ENCODE results near the gene RPP14. TPM values are rescaled to one million over a fixed set of nuclear protein-coding genes. Genes with fewer than 3 reads are reported as not detected.
"Not testable (repeated sequence)": the region's sequence is repeated elsewhere in the genome, so short reads cannot be mapped to it uniquely, and the experiment has no call there.

Gene RPP14
- total and polyA plus RNA-seq, 2 experiments from 2014 or later, result 11.7 to 18.6 TPM

DNA sequence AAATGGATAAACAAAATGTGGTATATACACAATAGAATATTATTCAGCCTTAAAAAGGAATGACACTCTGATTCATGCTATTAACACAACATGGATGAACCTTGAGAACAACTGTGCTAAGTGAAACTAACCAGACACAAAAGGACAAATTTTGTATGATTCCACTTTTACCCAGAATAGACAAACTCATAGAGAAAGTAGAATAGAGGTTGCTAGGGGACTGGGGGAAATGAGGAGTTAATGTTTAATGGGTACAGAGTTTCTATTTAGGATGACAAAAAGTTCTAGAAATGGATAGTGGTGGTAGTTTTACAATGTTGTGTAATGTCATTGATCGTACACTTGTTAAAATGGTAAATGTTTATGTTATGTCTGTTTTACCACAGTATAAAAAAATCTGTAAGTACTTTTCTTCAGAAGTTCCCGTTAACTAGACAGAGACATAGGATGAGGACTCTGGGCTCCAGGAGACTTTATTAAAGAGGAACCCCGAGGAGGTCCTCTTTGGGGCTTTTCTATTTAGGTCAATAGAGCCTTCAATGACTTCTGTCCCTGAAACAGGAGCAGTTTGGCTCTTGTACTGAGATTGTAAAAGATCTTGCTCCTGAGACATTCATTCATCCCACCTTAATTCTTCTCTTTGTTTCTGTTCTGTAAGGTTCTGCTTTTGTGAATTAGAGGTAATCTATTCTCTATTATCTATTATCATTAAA, 43.9 kb upstream of the RPP14 start:
- Mint-ChIP-seq H3K4me1 (no peaks in the 10 kb centered on the region), H3K4me3 (no peak overlapping the region), H3K36me3 (ENCODE audit: low read depth) (no peaks in the 10 kb centered on the region), H3K9me3 (no peaks in the 10 kb centered on the region), H3K27ac (no peak overlapping the region), H3K27me3 (ENCODE audit: insufficient read depth, low read depth, poor library complexity) (peaks cover 2% of the 10 kb centered on the region)
- Histone ChIP-seq H3K4me1 (ENCODE audit: insufficient read depth) (no peaks in the 10 kb centered on the region), H3K79me2 (replicated peaks; ENCODE audit: insufficient read depth) (no peaks in the 10 kb centered on the region), H3K36me3 (ENCODE audit: insufficient read depth) (no peaks in the 10 kb centered on the region), H2AFZ (no peak overlapping the region), H3K4me2 (no peak overlapping the region), H3K27me3 (ENCODE audit: insufficient read depth) (no peaks in the 10 kb centered on the region), H3K9me2 (ENCODE audit: insufficient read depth) (no peaks in the 10 kb centered on the region), H3F3A (replicated peaks; ENCODE audit: low read depth) (no peaks in the 10 kb centered on the region), H3K4me3 (no peak overlapping the region), H3K27ac (ENCODE audit: low read depth) (no peak overlapping the region), H4K20me1 (replicated peaks; ENCODE audit: insufficient read depth) (no peaks in the 10 kb centered on the region)
- ATAC-seq (no peak), DNase-seq (ENCODE audit: low spot score) (no peak)
- no peak for TF ChIP-seq ZNF331 (CRISPR knock-in tag; IDR thresholded peaks at IDR 0.05; ENCODE audit: low read depth)
- TF ChIP-seq EZH2 (IDR thresholded peaks at IDR 0.05; ENCODE audit: low read depth, unreplicated experiment), result no peak
- TF ChIP-seq POLR2AphosphoS5 (IDR thresholded peaks at IDR 0.05; ENCODE audit: low read depth), result no peak
- TF ChIP-seq CREB1 (CRISPR knock-in tag; IDR thresholded peaks at IDR 0.05; ENCODE audit: low read depth), result no peak
- no peak for TF ChIP-seq ZNF114 (CRISPR knock-in tag; IDR thresholded peaks at IDR 0.05)
- no peak for TF ChIP-seq JUNB (IDR thresholded peaks at IDR 0.05; ENCODE audit: unreplicated experiment)
- TF ChIP-seq STAT1 (IDR thresholded peaks at IDR 0.05; ENCODE audit: unreplicated experiment), result no peak
- TF ChIP-seq, protein P1, sequence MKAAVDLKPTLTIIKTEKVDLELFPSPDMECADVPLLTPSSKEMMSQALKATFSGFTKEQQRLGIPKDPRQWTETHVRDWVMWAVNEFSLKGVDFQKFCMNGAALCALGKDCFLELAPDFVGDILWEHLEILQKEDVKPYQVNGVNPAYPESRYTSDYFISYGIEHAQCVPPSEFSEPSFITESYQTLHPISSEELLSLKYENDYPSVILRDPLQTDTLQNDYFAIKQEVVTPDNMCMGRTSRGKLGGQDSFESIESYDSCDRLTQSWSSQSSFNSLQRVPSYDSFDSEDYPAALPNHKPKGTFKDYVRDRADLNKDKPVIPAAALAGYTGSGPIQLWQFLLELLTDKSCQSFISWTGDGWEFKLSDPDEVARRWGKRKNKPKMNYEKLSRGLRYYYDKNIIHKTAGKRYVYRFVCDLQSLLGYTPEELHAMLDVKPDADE (IDR thresholded peaks at IDR 0.05), result no peak
- no peak for TF ChIP-seq NANOG (IDR thresholded peaks at IDR 0.05; ENCODE audit: borderline replicate concordance)
- no peak for TF ChIP-seq EZH2phosphoT487 (IDR thresholded peaks at IDR 0.05; ENCODE audit: unreplicated experiment)

DNA sequence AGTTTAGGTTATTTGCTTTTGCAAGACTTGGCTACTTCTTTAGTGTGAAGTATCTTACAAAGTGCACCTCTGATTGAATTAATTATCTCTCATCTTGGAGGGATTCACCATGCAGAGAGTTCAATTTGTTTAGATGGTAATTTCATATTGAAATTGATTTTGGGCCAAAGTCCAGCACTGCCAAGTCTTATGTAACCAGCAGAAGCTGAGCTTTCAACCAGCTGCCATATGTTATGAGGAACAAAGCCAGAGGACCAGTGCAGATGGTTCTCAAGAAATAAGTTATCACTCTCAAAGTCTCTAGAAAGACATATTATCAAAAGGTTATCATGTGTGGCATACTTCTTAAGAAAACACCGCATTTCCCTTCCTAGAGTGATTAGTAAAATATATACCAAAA, 39.5 kb upstream of the RPP14 start:
- no peaks in the 10 kb centered on the region for H3K9me3 Mint-ChIP-seq
- H4K20me1 ChIP-seq (replicated peaks; ENCODE audit: insufficient read depth), result no peaks in the 10 kb centered on the region
- no peak for TF ChIP-seq ZNF114 (CRISPR knock-in tag; IDR thresholded peaks at IDR 0.05)
- TF ChIP-seq, protein P1 (IDR thresholded peaks at IDR 0.05), result no peak
- DNase-seq (ENCODE audit: low spot score) (no peak), ATAC-seq (no peak)
- H3K79me2 ChIP-seq (replicated peaks; ENCODE audit: insufficient read depth), result no peaks in the 10 kb centered on the region
- H3K27ac Mint-ChIP-seq, result no peak overlapping the region
- H3K4me3 Mint-ChIP-seq, result no peak overlapping the region
- H3K4me1 ChIP-seq (ENCODE audit: insufficient read depth), result no peaks in the 10 kb centered on the region
- no peaks in the 10 kb centered on the region for H3K27me3 ChIP-seq (ENCODE audit: insufficient read depth)
- H2AFZ ChIP-seq, result no peak overlapping the region
- H3K4me2 ChIP-seq, result no peak overlapping the region
- no peak overlapping the region for H3K4me3 ChIP-seq
- no peaks in the 10 kb centered on the region for H3K36me3 Mint-ChIP-seq (ENCODE audit: low read depth)
- no peaks in the 10 kb centered on the region for H3K27me3 Mint-ChIP-seq (ENCODE audit: insufficient read depth, low read depth, poor library complexity)
- no peak overlapping the region for H3K27ac ChIP-seq (ENCODE audit: low read depth)
- H3K4me1 Mint-ChIP-seq, result no peaks in the 10 kb centered on the region
- H3K36me3 ChIP-seq (ENCODE audit: insufficient read depth), result no peaks in the 10 kb centered on the region
- H3F3A ChIP-seq (replicated peaks; ENCODE audit: low read depth), result no peaks in the 10 kb centered on the region
- H3K9me2 ChIP-seq (ENCODE audit: insufficient read depth), result peaks cover 5% of the 10 kb centered on the region; the same call in 1 of the 2 replicates

DNA sequence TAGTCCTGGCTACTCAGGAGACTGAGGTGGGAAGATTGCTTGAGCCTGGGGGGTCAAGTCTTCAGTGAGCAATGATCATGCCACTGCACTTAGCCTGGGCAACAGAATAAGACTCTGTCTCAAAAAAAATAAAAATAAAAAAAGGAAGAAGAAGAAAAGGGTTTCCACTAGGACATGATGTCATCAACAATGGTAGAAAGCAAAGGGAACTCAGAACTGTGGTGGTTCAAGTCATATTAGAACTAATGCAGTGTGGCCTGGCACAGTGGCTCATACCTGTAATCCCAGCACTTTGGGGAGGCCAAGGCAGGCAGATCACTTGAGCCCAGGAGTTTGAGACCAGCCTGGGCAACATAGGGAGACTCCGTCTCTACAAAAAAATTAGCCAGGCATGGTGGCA, 38.5 kb upstream of the RPP14 start:
- H3K79me2 ChIP-seq (replicated peaks; ENCODE audit: insufficient read depth), result not testable (repeated sequence)

More for the DNA sequence above, 38.5 kb upstream of the RPP14 start:
- H3K4me1 ChIP-seq (ENCODE audit: insufficient read depth); H3K36me3 Mint-ChIP-seq (ENCODE audit: low read depth); H3K27ac ChIP-seq (ENCODE audit: low read depth); ATAC-seq; H3K4me1 Mint-ChIP-seq; H3K27ac Mint-ChIP-seq; H3K4me3 Mint-ChIP-seq; H3F3A ChIP-seq (replicated peaks; ENCODE audit: low read depth); H2AFZ ChIP-seq; H3K27me3 Mint-ChIP-seq (ENCODE audit: insufficient read depth, low read depth, poor library complexity); H3K9me2 ChIP-seq (ENCODE audit: insufficient read depth); H4K20me1 ChIP-seq (replicated peaks; ENCODE audit: insufficient read depth); H3K9me3 Mint-ChIP-seq; H3K27me3 ChIP-seq (ENCODE audit: insufficient read depth); H3K4me3 ChIP-seq; H3K4me2 ChIP-seq; H3K36me3 ChIP-seq (ENCODE audit: insufficient read depth); DNase-seq (ENCODE audit: low spot score): not testable (repeated sequence)

All from GM23338 (cell line).